NCI-H2081 treated with DMSO at 0.1 percent for 48 hours (cell line): ENCODE measurements around the gene LINGO4.

ENCODE experiments used
- DNase-seq: peaks from one replicate; lab custom pipeline; 2025; lab: John Stamatoyannopoulos, UW

The LINGO4 gene, protein sequence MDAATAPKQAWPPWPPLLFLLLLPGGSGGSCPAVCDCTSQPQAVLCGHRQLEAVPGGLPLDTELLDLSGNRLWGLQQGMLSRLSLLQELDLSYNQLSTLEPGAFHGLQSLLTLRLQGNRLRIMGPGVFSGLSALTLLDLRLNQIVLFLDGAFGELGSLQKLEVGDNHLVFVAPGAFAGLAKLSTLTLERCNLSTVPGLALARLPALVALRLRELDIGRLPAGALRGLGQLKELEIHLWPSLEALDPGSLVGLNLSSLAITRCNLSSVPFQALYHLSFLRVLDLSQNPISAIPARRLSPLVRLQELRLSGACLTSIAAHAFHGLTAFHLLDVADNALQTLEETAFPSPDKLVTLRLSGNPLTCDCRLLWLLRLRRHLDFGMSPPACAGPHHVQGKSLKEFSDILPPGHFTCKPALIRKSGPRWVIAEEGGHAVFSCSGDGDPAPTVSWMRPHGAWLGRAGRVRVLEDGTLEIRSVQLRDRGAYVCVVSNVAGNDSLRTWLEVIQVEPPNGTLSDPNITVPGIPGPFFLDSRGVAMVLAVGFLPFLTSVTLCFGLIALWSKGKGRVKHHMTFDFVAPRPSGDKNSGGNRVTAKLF

DNA sequence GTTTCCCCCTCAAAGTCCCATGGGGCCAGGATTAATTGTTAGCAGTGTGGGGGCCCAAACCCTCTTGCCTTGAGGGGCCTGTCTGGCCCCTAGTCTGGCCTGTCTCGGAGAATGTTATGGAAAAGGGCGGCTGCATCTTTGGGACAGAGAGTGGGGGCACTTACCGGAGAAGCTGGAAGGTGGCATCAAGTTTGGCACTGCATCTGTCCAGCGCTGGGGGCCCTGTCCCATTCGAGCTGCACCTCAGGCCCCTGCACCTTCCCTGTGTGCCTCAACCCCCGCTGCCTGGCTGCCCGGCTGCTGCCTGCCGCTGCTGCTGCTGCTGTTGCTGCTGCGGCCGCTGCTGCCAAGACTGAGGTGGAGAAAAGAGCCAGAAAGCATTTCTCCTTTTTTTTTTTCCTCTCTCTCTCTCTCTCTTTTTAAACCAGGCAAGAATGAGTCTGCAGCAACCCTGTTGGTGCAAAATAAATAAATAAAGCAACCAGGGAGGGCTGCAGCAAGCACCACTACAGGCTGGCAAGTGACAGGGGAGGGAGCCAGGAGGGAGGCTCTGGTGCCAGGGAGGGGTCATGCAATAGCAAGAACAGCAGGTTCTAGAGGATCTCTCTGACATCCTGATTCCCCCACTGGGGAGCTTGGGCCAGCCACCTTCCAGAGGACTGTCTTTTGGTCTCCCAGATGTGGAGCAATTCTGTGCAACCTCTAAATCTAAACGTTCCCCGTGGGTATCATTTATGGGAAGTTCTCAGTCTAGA is at the start of gene LINGO4:
TSS of gene LINGO4 (minus strand) at position 354 of the 755 bp plus-strand sequence. CDS start 2,715 bp downstream, outside the sequence.
- DNase-seq = no peak

DNA sequence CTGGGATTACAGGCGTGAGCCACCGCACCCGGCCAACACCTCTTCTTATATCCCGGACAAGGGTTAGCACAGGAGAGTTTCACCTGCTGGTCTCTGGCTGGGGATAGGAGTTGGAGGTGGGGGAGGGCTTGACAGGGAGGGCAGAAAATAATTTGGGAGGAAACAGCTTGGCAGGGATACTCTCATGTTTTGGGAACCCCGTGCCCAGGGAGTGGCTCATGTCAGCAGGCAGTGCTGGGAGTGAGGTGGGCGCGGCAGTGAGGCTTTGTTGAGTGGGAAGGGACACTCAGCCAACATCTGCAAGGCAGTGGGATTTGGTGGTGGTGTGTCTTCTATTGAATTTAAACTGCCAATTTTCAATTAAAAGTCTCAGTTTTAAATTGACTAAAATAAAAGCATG is 49.4 kb upstream of the LINGO4 start:
- no peak for DNase-seq

DNA sequence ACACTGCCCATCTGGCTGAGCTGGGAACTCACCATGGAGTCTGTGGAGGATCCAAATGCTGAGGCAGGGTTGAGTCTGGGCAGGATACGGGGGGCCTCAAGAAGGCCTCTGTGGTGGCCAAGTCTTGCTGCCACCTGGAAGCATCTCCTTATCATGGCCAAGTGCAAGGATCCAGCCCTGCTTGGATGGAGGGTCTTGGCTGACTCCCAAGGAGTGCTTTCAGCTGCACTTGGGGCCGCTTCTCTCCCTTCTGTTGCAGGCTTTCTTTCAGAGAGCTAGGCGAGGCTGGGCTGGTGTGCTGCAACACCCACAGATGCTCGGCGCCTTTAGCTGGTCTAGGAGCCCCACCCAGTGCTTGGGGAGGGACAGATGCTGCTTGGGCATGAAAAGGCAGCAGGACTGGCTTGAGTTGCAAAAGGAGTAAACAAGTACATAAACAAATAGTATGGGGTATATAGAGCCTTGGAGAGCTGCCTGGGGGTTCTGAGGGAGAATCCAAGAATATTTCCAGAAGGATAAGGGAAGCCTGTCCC is 48.3 kb upstream of the LINGO4 start, which contains the start of gene THEM5:
TSS of gene THEM5 (minus strand) at position 302 of the 533 bp plus-strand sequence. CDS start at position 155, 147 bp downstream.
- no peak for DNase-seq

DNA sequence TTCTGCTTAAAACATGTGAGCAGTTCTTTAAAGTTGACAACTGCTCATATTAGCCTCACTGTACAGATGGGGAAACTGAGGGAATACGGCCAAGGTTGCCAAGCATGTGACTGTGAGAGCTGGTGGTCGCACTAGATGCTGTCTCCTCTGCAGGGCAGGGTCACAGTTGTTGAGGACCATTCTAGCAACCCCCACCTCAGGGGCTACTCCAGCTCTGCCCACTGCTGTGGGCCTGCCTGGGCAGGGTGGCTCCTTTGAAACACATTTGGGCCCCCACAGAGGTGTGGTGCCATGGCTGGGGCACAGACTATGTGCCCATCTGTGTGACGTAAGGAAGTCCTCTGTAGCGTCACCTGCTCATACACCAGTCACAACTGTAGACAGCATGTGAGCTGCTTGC is 47.5 kb upstream of the LINGO4 start:
- DNase-seq = no peak

DNA sequence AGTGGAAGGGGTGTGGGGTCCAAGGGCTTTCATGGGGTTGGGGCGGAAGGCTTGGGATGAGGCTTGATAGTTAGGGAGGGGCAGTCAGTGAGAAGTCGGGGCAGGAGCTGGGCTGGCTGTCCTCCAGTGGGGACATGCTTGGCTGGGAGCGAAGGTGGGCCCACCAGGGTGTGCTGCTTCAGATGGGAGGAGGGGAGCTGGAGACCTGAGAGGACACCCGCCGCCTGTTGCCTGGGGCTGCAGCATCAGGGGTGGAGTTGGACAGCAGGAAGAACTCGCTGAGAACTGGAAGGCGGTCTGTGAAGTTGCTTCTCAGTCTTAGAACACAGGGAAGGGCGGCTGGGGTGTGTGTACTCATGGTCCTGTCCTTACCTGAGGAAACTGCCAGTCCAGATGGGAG is 46.7 kb upstream of the LINGO4 start:
- DNase-seq = no peak

DNA sequence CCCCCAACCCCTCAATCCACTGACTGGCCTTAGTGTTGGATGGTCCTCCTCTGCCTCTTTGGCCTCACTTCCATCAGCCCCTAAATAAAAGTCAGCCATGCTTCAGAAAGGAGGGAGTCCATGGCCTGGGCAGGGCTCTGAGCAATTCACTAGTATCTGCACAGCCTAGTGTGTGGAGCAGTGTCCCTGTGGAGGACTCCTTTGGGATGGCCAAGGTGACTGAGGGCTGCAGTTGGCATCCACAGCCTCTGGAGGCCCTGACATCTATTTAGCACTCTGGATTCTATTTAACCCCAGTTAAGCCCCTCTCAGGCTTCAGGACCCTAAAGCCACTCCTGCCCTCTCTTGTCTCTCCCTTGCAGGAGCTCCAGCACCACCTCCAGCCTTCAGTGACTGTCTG is 44.7 kb upstream of the LINGO4 start:
- DNase-seq = no peak

DNA sequence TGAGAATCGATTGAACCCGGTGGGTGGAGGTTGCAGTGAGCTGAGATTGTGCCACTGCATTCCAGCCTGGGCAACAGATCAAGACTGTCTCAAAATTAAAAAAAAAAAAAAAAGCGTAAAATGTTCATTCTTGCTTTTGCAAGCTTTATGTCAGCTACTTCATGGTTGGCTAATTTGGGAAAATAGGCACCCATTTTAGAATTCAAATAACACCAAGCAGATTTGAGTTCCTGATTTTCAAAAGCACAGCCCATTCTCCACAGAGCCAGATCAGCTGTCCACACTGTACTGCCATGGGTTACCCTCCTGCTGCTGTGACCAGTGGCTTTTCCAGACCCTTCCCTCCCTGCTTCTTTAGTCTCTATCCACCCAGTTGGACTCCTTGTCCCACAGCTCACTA is 43.9 kb upstream of the LINGO4 start:
- no peak for DNase-seq

DNA sequence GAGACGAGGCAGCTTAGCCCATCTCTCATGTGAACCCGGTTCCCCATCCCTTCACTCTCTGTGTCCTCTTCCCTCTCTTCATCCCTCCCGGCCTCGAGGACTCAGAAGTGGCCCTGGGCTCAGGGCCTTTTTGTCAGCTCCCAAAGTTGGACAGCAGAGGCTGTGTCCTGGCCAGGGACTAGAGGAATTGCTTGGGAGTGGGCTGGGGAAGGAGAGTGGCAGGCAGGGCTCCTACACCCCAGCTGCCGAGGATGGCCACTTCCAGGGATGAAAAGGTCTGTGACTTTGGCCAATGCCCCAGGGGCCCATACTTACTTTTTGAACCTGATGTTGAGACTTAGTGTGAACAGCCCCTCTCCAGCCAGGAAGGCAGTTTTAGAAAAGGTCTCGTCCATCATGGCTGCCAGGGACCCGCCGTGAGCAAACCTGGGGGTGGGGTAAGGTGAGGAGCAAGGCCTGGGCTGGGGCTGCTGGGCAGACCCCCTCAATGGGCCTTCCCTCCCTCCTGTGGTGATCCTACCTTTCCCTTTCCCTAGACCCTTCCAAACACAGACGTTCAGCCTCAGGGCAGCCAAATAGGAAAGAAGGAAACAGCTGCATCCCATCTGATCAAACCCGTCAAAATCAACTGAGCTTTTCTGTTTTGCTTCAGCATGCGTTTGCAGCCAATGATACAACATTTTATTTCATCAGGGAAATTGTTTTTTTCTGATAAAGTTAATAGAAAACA is 42.8 kb upstream of the LINGO4 start:
- DNase-seq = no peak

DNA sequence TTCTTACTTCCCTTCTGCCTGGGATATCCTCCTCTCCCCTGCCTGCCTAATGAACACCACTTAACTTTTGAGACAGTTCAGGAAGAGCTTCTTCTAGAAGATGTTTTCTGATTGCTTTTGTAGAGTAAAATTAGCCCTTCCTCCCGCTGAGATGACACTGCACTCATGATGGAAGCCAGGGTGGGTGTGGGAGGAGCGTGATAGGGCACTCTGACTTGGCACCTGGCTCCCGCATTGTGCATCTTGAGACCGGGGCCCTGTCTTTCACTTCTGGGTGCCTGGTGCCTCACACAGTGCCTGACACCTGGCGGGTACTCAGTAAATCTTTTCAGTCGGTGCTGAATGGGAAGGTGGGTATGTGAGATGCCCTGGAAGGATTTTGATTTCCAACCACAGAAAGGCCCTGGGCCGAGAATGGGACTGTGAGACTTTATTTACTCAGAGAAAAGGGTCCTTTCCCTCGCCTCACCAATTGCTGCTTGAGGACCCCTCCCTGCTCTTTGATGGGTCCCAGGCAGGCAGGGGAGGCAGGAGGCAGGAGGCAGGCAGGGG is 41.5 kb upstream of the LINGO4 start:
- DNase-seq = no peak

DNA sequence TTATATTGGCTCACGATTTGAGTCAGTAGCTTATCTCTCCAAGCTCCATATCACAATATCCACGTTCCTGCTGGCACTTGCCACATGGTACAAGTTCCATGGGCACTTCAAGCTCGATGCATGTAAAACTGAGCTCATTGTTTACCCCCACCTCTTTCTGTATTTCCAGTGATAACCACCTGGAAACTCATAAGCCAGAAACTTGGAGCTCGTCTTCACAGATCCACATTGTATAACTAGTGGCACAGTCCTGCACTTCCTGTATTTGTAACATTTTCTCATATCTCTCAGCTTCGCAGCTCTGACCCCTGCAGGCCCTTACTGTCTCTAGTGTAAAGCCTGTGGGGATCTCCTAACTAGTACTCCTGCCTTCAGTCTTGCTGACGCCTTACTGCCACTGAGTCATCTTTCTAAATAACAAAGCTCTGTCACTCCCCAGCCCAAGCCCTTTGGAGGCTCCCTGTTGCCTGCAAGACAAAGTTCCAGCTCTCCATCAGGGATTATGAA is 40.9 kb upstream of the LINGO4 start:
- no peak for DNase-seq

DNA sequence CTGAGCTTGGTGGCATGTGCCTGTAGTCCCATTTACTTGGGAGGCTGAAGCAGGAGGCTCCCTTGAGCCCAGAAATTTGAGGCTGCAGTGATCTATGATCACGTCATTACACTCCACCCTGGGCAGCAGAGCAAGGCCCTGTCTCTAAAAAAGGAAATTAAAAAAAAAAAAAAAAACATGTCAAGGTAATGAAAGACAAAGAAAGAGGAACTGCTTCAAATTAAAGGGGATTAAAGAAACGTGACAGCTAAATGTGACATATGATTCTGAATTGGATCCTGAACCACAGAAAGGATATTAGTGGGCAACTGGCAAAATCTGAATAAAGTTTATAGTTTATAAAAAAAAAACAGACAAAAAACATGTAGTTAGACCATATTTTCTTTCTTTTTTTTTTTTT is 38.2 kb upstream of the LINGO4 start:
- DNase-seq = no peak

DNA sequence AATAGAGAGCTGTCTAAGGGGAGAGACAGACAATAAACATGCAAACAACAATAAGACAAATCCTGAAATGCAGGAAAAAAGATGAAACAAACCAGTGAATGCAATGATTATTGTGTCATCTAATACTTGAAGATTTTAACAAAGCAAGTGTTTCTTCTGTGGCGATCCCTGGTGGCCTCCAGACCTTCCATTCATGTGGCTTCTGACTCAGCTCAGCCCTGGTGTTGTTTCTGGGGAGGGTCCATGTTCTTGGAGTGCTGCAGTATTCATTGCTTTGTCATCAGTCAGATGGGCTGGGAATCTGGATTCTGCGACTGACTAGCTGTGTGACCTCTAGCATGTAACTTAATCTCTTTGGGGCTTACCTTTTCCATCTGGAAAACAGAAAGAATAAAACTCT is 35.9 kb upstream of the LINGO4 start:
- DNase-seq = no peak

DNA sequence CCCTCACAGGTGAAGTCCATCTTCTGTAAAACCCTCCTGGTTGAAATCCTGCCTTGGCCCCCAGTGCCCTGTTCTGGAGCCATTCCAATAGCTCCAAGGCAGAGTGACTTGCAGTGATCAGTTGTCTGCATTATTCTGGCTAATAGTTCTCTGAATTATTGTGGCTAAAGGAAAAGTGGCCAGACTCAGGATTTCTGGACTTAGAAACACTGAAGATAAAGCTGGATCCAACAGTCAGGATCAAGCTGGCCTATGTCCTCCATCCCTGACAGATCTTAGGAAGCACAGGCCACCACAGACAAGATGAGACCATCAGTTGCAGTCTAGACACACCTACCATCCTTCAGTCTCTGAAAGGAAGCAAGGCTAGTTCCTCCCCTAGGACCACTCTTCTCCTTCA is 35.2 kb upstream of the LINGO4 start:
- DNase-seq = no peak

DNA sequence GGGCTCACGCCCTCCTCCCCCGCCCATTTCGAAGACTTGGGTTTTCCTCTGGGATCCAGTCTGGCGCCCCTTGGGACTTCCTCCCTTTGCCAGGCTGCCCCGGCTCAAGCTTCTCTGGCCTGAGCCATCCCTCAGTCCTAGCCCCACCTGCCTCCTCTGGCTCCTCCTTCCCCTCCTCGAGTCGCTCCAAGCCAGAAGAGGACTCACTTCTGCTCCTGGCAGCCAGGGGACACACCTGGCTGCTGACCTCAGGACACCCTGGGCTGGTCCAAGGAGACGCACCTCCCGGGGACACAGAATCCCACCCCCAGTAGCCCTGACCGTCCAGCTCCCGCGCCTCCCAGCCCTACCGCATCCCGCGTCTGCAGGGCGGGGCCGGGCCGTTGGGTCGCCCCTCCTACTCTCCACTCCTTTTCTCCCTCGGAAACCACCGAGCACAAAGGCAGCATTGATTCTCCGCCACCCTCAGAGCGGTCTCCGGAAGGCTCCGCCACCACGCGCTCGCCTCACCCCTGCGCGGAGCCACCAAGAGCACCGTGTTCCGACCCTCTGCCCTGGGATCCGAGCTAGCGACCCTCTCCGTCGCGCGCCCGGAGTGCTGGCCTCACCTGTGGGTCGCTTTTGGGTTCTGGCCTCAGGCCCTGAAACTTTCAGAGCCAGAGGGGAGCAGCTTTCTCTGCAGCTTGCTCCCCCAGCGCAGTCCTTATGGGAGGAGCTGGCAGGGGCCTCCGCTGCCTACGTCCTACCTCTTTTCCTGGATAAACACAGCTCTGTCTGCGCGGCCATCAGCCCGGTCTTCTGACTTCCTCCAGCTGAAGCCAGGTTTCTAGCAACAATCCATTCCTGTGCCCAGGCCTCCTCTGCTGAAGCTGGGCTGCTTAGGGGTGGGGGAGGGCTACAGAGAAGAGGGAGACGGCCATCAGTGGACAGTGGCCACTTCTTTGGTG is 34.5 kb upstream of the LINGO4 start, which contains the start of gene C2CD4D:
TSS of gene C2CD4D (minus strand) at position 364 of the 947 bp plus-strand sequence. CDS start 831 bp downstream, outside the sequence.
- DNase-seq = peak; percentile 14

DNA sequence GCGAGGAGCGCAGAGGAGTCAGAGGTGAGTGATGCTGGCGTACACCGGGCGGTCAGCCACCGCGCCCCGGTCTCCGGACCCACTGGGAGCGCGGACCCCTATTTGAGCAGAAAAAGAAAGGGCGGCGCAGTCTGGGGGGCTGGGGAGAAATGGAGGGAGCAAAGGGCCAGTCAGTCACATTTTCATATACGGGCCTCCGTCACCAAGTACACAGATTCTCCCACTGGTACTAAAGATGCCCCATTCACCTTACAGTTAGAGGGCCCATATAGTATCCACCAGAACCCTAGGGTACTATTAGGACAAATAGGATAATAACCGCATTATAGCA is 33.8 kb upstream of the LINGO4 start:
- no peak for DNase-seq

DNA sequence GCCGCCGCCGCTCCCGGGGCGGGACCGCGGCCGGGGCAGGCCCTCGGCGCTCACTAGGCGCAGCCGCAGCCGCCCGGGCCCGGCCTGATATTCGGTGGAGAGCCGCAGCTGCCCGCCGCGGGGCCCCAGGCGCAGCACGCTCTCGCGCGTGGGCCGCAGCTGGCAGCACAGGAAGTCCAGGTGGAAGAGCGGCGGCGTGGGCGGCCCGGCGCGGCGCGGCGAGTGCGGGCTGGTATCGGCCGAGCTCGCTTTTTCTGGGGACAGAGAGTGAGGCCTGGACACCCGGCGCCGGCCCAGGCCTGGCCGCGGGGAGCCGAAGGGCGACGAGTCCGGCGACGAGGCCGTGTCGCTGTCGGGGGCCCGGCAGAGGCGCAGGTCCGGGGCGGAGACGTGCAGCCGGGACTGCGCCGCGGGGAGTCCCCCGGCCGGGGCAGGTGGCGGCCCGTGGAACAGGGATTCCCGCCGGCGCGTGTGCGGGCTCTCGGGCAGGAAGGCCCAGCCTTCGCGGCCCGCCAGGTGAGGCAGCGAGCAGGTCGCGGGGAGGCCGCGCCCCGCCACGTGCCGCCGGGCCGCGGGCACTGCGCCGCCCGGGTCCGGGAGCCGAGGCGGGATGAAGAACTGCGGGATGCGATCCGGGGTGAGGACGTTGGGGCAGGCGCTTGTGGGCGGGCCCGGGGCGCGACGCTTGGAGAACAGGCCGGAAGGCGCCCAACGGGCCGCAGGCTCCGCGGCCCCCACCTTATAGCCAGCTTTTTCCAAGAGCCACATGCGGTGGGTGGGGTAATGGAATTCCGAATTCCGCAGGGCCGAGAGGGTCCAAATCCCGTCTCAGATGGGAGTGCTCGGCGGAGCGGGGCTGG is 33.2 kb upstream of the LINGO4 start:
- no peak for DNase-seq

DNA sequence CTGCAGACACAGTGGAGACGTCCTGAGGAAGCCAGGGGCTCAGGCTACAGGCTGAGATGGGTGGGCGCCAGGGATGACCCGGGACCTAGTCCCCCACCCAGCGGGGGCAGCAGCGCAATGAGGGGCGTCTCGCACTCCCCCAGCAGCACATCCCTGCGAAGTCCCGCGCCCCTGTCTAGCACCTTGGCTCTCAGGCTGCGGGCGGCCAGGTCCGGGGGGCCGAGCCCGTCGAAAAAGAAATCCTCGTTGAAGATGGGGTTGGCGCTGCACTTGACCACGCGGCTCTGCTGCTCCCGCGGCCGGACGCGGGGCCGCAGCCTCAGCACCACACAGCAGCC is 32.6 kb upstream of the LINGO4 start:
- no peak for DNase-seq

DNA sequence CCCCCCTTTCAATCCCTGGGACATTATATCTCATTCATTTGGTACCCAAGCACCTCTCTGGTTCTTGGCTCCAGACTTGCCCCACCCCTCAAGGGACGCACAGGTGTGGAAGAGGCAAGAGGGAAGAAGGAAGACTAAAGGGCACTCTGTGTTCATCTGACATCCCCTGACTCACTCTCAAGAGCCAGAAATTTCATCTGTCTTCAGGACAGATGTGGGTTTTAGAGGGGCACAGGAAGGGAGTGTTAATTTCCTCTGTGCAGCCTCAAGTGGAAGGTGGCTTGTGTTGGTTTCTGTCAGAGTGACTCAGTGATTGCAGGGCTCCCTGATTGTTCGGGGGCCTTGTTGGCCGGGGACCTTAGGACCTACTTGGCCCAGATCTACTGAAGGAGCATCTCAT is 32.0 kb upstream of the LINGO4 start:
- no peak for DNase-seq

DNA sequence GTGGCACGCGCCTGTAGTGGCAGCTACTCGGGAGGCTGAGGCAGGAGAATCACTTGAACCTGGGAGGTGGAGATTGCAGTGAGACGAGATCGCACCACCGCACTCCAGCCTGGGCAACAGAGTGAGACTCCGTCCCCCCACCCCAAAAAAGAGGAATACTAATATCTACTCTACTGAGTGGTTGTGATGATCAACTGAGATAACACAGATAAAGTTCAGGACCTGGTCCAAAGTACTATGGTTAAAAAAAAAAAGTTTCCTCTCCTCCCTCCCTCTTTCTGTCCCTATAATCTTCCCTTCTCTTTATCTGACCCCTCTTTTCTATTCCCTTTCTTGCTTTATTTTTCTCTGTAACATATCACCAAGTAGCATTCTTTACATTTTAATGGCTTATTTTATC is 30.4 kb upstream of the LINGO4 start:
- no peak for DNase-seq
